HG02981 (cell line): ENCODE results near the gene CRACR2B.

Experiments used
- ATAC-seq: cut with Tn5 transposase; IDR thresholded peaks from one replicate; pipeline ENCODE4 v1.9.1; 2021; ENCODE audit warnings: mild to moderate bottlenecking, moderate library complexity; ENCODE audit not compliant: unreplicated experiment

The CRACR2B gene

GRCh38 chr11:864898-865297 lies 37.2 kb downstream of the CRACR2B start:
- ATAC-seq: no peak

GRCh38 chr11:865462-866430 lies 38.0 kb downstream of the CRACR2B start:
- ATAC-seq: no peak

GRCh38 chr11:866481-866880 lies 38.8 kb downstream of the CRACR2B start:
- ATAC-seq: no peak

GRCh38 chr11:867856-868358 lies 40.2 kb downstream of the CRACR2B start:
- ATAC-seq: no peak

- no peak for ATAC-seq
These were observed 40.7 kb downstream of the CRACR2B start for GRCh38 chr11:868394-868793.

- no peak for ATAC-seq
These were observed 41.1 kb downstream of the CRACR2B start for GRCh38 chr11:868802-869201.

- ATAC-seq: no peak
These were observed 41.8 kb downstream of the CRACR2B start for GRCh38 chr11:869399-870126.

- no peak for ATAC-seq
These were observed 42.4 kb downstream of the CRACR2B start for GRCh38 chr11:870127-870413.

- ATAC-seq: no peak
These were observed 42.7 kb downstream of the CRACR2B start for GRCh38 chr11:870418-870817.

- no peak for ATAC-seq
These were observed 43.8 kb downstream of the CRACR2B start for GRCh38 chr11:871472-871871.

GRCh38 chr11:872799-873198 lies 45.1 kb downstream of the CRACR2B start:
- no peak for ATAC-seq

GRCh38 chr11:873706-874105 lies 46.0 kb downstream of the CRACR2B start:
- no peak for ATAC-seq

GRCh38 chr11:875203-875602 lies 47.5 kb downstream of the CRACR2B start:
- ATAC-seq: no peak

- no peak for ATAC-seq
These were observed 48.1 kb downstream of the CRACR2B start for GRCh38 chr11:875769-876301.

GRCh38 chr11:876545-876944 lies 48.8 kb downstream of the CRACR2B start:
- ATAC-seq: no peak

GRCh38 chr11:877565-877964 lies 49.8 kb downstream of the CRACR2B start:
- ATAC-seq: no peak

- no peak for ATAC-seq
These were observed 52.7 kb downstream of the CRACR2B start for GRCh38 chr11:880447-880846.
